Measurements from ENCODE around the gene CMTR1.

GRCh38 chr6:37483252-37483901, 50.4 kb downstream of the CMTR1 start:
- TF ChIP-seq, protein P1, sequence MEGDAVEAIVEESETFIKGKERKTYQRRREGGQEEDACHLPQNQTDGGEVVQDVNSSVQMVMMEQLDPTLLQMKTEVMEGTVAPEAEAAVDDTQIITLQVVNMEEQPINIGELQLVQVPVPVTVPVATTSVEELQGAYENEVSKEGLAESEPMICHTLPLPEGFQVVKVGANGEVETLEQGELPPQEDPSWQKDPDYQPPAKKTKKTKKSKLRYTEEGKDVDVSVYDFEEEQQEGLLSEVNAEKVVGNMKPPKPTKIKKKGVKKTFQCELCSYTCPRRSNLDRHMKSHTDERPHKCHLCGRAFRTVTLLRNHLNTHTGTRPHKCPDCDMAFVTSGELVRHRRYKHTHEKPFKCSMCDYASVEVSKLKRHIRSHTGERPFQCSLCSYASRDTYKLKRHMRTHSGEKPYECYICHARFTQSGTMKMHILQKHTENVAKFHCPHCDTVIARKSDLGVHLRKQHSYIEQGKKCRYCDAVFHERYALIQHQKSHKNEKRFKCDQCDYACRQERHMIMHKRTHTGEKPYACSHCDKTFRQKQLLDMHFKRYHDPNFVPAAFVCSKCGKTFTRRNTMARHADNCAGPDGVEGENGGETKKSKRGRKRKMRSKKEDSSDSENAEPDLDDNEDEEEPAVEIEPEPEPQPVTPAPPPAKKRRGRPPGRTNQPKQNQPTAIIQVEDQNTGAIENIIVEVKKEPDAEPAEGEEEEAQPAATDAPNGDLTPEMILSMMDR (IDR thresholded peaks at IDR 0.05), result no peak
- TF ChIP-seq POLR2AphosphoS5 (IDR thresholded peaks at IDR 0.05) (no peak), POLR2A (IDR thresholded peaks at IDR 0.05) (no peak)

Measured in suprapubic skin (tissue), 4 donors.